ENCODE measurements around the gene JCHAIN. TPM values are rescaled to one million over a fixed set of nuclear protein-coding genes. Genes with fewer than 3 reads are reported as not detected.
"Not testable (repeated sequence)": the region's sequence is repeated elsewhere in the genome, so short reads cannot be mapped to it uniquely, and the experiment has no call there.

The JCHAIN gene
- total RNA-seq, 1 donor from 2014 or later = not detected

GRCh38 chr4:70688795-70689231 is 22.5 kb upstream of the JCHAIN start:
- peak; percentile 5 for DNase-seq (ENCODE audit: low spot score)

GRCh38 chr4:70687821-70688794 is 21.8 kb upstream of the JCHAIN start, which contains the start of gene UTP3:
Gene UTP3, plus strand, starts transcription at chr4:70688532. Its CDS starts 146 bp downstream, at chr4:70688678.
- DNase-seq (ENCODE audit: low spot score) = peak; percentile 100

GRCh38 chr4:70687392-70687791 is 21.1 kb upstream of the JCHAIN start:
- DNase-seq (ENCODE audit: low spot score) = no peak

GRCh38 chr4:70682142-70682541 is 15.8 kb upstream of the JCHAIN start:
- not testable (repeated sequence) for DNase-seq (ENCODE audit: low spot score)

GRCh38 chr4:70681704-70682103 is 15.4 kb upstream of the JCHAIN start:
- no peak for DNase-seq (ENCODE audit: low spot score)

- DNase-seq (ENCODE audit: low spot score) = no peak
Observed at GRCh38 chr4:70680934-70681333, 14.6 kb upstream of the JCHAIN start.

- no peak for DNase-seq (ENCODE audit: low spot score)
Observed at GRCh38 chr4:70678383-70678999, 12.2 kb upstream of the JCHAIN start.

- DNase-seq (ENCODE audit: low spot score) = no peak
Observed at GRCh38 chr4:70676554-70677090, 10.3 kb upstream of the JCHAIN start.

- DNase-seq (ENCODE audit: low spot score) = no peak
Observed at GRCh38 chr4:70674731-70675130, 8.4 kb upstream of the JCHAIN start.

- DNase-seq (ENCODE audit: low spot score) = peak; percentile 2
Observed at GRCh38 chr4:70674191-70674590, 7.9 kb upstream of the JCHAIN start.

GRCh38 chr4:70671091-70671490 is 4.8 kb upstream of the JCHAIN start:
- no peak for DNase-seq (ENCODE audit: low spot score)

GRCh38 chr4:70670332-70671014 is 4.2 kb upstream of the JCHAIN start:
- DNase-seq (ENCODE audit: low spot score) = no peak

- DNase-seq (ENCODE audit: low spot score) = no peak
Observed at GRCh38 chr4:70667740-70668535, 1.6 kb upstream of the JCHAIN start.

GRCh38 chr4:70661309-70661922 is 4.9 kb downstream of the JCHAIN start:
- not testable (repeated sequence) for DNase-seq (ENCODE audit: low spot score)

- no peak for DNase-seq (ENCODE audit: low spot score)
Observed at GRCh38 chr4:70660106-70660505, 6.2 kb downstream of the JCHAIN start.

GRCh38 chr4:70658418-70658817 is 7.9 kb downstream of the JCHAIN start:
- DNase-seq (ENCODE audit: low spot score) = no peak

GRCh38 chr4:70657326-70657725 is 9.0 kb downstream of the JCHAIN start:
- DNase-seq (ENCODE audit: low spot score) = no peak

GRCh38 chr4:70654605-70655011 is 11.7 kb downstream of the JCHAIN start:
- DNase-seq (ENCODE audit: low spot score) = peak; percentile 14

GRCh38 chr4:70651864-70652506 is 14.3 kb downstream of the JCHAIN start:
- peak; percentile 46 for DNase-seq (ENCODE audit: low spot score)

GRCh38 chr4:70650741-70651140 is 15.6 kb downstream of the JCHAIN start:
- not testable (repeated sequence) for DNase-seq (ENCODE audit: low spot score)

Data from umbilical cord (tissue), 2 donors.